LNCaP clone FGC (cell line): ENCODE measurements around the gene ZBTB24.

ENCODE experiments used
- DNase-seq: peaks from one replicate; pipeline ENCODE4 v3.0.0-alpha.2; 2011; ENCODE audit warnings: low read depth
- H3K4me3 ChIP-seq: 2 replicates; pipeline ENCODE4 v1.5.1; 2011; ENCODE audit warnings: mild to moderate bottlenecking, low read depth, low read length, control low read depth
- TF ChIP-seq, protein P1 (sequence below): IDR thresholded peaks from 2 replicates; pipeline ENCODE4 v1.5.1; 2012; ENCODE audit warnings: mild to moderate bottlenecking; ENCODE audit not compliant: control insufficient read depth, insufficient read depth; ENCODE audit errors: extremely low read depth

The ZBTB24 gene

DNA sequence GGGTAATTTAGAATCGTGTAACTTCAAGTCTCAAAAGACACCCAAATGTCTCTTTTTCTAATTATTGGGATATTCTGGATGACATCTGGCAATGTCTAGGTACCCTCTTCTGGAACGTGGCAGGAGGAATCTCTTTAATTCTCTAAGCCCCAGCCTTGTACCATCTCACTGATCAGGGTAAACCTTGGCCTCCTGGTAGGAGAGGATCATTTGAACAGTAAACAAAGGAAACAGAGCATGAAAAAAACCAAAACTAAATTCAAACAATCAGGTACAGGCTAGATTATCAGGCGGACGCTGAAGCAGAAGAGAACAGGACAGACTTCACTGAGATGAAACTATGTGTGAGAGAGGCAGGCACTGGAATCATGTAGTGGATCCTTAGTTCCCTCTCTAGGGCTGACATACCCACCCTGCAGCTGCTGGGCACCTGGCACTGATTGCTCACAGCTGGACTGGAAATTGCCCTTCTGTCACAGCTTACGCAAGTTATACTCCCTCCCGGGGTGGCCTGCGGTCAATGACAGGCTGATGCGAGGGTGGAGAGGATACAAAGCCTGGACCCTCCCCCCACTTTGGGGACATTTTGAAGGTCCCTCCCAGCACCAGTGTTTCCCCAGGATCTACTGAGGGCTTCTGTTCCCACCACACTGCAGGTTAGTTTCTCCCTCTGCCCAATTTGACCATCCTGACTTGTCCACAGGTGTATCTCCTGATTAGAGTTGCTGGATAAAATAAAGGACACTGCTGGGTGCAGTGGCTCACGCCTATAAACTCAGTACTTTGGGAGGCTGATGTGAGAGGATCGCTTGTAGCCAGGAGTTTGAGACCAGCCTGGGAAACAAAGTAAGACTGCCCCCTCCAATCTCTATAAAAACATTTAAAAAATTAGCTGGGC is 20.6 kb upstream of the ZBTB24 start:
- H3K4me3 ChIP-seq, result no peak overlapping the region
- DNase-seq, result no peak
- TF ChIP-seq, protein P1, sequence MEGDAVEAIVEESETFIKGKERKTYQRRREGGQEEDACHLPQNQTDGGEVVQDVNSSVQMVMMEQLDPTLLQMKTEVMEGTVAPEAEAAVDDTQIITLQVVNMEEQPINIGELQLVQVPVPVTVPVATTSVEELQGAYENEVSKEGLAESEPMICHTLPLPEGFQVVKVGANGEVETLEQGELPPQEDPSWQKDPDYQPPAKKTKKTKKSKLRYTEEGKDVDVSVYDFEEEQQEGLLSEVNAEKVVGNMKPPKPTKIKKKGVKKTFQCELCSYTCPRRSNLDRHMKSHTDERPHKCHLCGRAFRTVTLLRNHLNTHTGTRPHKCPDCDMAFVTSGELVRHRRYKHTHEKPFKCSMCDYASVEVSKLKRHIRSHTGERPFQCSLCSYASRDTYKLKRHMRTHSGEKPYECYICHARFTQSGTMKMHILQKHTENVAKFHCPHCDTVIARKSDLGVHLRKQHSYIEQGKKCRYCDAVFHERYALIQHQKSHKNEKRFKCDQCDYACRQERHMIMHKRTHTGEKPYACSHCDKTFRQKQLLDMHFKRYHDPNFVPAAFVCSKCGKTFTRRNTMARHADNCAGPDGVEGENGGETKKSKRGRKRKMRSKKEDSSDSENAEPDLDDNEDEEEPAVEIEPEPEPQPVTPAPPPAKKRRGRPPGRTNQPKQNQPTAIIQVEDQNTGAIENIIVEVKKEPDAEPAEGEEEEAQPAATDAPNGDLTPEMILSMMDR, result no peak

DNA sequence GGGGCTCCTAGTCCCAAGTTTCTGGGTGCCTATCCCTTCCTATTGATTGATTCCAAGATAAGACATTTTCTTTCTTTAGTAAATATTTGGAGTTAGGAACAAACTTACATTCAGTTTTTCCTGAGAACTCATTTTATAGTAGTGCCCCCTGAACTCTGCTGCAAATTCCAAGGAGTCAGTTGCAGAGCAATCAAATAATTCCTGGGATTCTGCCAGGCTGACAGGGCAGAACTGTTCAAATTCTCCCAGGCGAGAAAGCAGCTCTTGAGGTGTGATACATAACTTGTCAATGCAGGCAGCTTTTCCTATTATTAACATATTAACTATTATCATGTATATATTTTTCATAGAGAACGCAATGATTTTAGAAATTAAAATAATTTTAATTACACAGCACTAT is 15.9 kb upstream of the ZBTB24 start:
- no peak overlapping the region for H3K4me3 ChIP-seq
- DNase-seq, result no peak
- TF ChIP-seq, protein P1, result no peak

DNA sequence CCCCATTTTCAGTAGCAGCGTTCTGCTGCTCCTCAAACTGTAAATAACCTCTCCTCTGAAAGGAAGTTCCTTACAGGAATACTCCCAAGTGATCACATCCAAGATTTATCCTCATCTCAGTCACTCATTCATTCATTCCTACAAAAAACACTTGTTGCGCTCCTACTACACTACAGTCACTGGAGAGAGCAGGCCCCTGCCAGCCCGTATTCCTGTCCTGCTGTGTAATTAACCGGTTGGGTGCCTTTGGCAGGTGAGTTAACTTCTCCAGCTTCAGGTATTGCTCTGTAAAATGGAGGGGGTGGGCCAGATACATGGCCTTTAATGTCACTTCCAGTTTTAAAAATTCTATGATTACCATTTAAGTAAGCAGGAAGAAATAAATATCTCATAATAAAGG is 15.0 kb upstream of the ZBTB24 start:
- no peak for DNase-seq
- no peak overlapping the region for H3K4me3 ChIP-seq
- TF ChIP-seq, protein P1, result no peak

DNA sequence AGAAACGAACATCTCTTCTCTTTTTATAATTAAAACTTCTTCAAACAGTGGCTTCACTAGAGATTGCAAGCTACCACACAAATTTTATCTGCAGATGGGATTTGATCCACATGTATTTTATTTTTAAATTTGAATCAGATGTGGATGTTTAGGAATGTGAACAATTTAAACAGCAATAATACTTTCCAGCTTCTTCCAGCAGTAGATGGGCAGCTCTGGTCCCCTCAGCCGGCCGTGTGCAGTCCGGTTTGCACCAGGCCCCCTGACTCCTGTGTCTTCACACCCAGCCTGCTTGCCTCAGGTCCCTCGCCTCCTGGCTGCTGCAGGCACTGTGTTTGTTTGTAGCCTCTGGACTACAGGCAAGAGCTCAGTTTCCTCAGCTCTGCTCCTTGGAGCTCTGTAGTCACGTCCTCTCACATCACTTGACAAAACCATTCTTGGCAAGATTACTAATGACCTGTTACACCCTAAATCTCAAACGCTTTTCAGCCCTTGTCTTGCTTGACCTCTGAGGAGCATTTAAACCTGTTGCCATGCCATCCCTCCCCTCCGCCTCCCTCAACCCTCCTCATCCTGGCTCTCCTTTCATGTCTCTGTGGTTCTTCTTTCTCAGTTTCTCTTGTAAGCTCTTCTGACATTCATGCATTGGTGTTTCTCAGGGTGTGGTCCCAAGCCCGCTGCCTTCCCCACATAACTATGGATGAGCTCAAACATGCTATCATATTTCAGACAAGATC is 13.2 kb upstream of the ZBTB24 start:
- DNase-seq, result no peak
- TF ChIP-seq, protein P1, result no peak

DNA sequence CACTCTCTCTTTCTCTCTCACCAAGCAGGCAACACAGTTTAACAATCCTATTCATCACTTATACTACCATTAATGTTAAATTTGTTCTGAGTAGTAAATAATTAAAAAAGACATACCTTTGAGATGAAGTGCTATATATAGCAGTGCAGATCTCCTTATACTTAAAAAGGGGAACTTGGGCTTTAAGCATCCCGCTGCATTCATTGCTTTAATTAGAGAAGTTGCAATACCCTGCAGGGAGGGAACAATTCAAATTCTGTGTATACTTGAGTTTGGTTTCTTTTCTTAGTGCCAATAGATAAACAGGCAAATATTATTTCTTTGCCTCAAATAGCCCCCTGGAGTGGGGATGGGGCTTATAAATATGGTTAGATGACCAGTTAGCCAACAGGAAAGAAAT is 10.8 kb upstream of the ZBTB24 start:
- H3K4me3 ChIP-seq, result no peak overlapping the region
- no peak for DNase-seq
- TF ChIP-seq, protein P1, result no peak

More for the DNA sequence above, 13.2 kb upstream of the ZBTB24 start:
- no peak overlapping the region for H3K4me3 ChIP-seq

DNA sequence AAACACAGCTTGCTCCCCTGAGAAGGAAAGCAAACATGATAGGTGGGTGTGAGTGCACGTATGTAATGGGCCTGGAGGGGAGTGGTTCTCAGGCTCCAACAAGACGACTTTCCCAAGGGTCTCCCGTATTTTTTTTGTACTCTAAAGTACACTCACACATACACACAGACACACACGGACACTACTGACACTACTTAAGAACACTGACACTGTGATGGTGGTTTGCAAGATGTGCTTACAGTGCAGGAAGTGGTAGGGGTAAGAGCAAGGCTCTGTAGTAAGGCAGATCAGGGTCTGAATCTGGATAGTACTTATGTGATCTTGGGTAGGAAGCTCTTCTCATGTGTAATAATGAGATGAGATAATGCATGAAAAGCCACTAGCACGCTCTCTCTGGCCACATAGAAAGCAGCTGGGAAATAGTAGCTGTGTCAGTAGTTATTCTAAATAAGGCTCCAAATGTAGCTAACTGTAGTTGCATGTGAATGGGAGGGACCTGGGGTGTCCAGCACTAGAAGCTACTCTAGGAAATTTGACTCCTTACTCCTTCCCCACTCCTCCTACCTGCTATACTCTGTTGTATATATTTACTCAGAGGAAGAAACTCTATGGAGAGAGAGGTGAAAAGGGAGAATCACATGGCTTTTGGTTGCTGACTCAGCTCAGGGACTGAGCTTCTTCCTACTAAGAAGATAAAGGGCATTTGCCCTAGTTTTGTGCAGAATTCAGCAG is 8.4 kb upstream of the ZBTB24 start:
- no peak for DNase-seq
- TF ChIP-seq, protein P1, result no peak
- H3K4me3 ChIP-seq, result no peak overlapping the region
